ENCODE data around the gene MRPL24.

DNA sequence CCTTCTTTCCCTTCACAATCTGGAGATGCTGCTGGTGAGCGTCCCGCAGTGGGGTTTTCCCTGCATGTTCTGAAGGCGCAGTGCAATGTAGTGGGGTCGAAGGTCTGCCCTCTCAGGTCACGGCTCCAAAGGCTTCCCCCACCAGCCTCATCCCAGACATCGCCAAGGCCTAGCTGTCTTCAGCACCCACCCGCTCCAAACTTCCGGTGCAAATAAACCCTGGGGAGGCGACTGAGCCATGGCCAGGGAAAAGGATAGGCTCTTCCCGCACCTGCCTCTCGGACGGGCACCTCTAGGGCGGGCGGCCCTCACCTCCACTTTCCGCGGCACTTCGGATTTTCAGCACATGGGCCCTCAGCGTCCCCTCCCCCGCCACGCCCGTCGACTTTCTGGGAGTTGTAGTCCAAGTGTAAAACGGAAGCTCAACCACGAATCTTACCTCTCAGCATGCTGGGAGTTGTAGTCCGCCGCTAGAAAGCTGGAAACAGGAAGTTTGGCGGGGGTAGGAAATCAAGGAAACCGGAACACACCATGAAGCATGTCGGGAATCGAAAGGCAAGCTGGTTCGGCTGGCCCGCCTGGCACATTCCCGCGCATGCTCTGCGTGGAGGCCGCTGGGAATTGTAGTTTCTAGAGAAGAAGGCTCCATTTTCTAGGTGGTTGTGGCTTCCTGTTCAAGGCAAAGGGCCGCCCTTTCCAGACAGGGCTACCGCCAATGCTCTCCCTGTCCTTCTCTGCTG is at the start of gene MRPL24:
- TF ChIP-seq, protein P1, sequence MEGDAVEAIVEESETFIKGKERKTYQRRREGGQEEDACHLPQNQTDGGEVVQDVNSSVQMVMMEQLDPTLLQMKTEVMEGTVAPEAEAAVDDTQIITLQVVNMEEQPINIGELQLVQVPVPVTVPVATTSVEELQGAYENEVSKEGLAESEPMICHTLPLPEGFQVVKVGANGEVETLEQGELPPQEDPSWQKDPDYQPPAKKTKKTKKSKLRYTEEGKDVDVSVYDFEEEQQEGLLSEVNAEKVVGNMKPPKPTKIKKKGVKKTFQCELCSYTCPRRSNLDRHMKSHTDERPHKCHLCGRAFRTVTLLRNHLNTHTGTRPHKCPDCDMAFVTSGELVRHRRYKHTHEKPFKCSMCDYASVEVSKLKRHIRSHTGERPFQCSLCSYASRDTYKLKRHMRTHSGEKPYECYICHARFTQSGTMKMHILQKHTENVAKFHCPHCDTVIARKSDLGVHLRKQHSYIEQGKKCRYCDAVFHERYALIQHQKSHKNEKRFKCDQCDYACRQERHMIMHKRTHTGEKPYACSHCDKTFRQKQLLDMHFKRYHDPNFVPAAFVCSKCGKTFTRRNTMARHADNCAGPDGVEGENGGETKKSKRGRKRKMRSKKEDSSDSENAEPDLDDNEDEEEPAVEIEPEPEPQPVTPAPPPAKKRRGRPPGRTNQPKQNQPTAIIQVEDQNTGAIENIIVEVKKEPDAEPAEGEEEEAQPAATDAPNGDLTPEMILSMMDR (IDR thresholded peaks at IDR 0.05 in 4 of 5, conservative IDR thresholded peaks at IDR 0.05 in 1 of 5) = peak in 1 of 5 experiments; percentile 8
- peak; percentile 14 to 36 for TF ChIP-seq POLR2A (IDR thresholded peaks at IDR 0.05)

All from gastrocnemius medialis (tissue), 4 donors.